ENCODE data around the gene FOXK2. TPM values are rescaled to one million over a fixed set of nuclear protein-coding genes. Genes with fewer than 3 reads are reported as not detected.

The FOXK2 gene
- total RNA-seq = 27.5 and 40.9 TPM in 2 replicates

DNA sequence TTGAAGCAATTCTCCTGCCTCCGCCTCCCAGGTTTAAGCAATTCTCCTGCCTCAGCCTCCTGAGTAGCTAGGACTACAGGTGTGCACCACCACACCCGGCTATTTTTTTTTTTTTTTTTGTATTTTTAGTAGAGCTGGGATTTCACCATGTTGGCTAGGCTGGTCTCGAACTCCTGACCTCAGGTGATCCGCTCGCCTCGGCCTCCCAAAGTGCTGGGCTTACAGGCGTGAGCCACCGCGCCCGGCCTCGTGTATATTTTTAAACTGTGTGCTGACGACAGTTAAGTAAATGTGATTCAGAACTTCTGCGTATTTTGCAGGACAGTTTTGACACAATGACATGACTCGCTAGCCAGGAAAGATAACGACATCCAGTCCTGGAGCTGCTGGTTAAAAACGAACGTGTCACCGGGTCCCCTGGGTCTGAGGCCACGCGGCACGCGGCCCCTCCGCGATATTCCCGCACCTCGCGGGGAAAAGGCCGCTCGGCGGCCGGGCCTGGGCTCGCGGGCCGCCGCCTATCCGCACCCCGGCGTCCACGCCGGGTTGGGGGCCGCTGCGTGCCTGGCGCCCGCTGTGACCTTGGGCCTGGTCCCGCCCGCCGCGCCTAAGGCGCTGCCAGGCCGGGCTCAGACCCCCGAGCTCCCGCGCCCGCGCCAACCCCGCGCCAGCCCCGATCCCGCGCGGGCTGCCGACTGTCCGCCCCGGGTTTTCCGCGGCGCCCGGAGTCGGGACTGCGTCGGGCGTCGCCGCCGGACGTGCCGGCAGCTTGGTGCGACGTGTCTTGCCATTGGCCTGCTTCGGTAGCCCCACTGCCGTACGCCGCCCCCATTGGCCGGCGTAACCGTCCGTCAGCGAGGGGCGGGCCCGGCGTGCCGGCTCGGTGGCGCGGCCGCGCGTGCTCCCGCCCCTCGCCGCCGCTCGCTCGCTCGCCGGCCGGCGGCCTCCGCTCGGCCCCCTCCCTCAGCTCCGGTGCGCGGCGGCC lies at the start of gene FOXK2:
Gene FOXK2, plus strand, starts transcription at position 907 of the 985 bp plus-strand sequence. CDS start 157 bp downstream, outside the sequence.

DNA sequence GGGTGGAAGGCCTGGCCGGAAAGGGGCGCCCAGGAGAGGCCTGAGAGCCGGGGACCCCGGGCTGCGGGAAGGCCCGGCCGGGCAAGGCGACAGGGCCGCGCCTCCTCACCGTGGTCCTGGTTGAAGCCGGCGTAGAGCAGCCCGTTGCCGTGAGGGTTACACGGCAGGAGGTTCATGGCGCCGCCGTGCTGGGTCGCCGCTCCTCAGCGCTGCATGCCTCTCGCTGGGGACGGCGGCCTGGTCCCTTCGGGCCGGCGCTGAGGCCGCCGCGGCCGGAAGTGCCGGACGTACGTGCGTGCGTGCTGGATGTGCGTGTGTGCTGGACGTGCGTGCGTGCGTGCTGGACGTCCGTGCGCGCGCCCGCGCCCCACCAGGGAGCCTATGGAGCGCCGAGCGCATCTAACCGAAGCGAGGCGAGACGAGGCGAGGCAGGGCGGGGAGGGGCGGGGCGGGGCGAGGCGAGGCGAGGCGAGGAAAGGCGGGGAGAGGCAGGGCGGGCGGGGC lies 128.7 kb downstream of the FOXK2 start, which contains the start of gene WDR45B:
Gene WDR45B, minus strand, starts transcription at position 280 of the 504 bp plus-strand sequence. Its CDS starts 104 bp downstream, at position 176.

Other genes with a start within 250 kb of the FOXK2 start
- 55.1 and 77.7 TPM in 2 replicates for gene CSNK1D, start 246.0 kb upstream of the FOXK2 start, total RNA-seq
- gene CD7, start 202.1 kb upstream of the FOXK2 start, total RNA-seq = 0.20 TPM in 1 of 2 replicates, not detected in the other
- gene SECTM1, start 186.0 kb upstream of the FOXK2 start, total RNA-seq = 3.1 and 9.6 TPM in 2 replicates
- gene TEX19, start 160.5 kb upstream of the FOXK2 start, total RNA-seq = 0.07 TPM in 1 of 2 replicates, not detected in the other
- gene UTS2R, start 148.0 kb upstream of the FOXK2 start, total RNA-seq = not detected in 2 replicates
- 8.3 and 9.5 TPM in 2 replicates for gene HEXD, start 101.4 kb upstream of the FOXK2 start, total RNA-seq
- 39.6 and 47.4 TPM in 2 replicates for gene OGFOD3, start 101.1 kb upstream of the FOXK2 start, total RNA-seq
- 71.9 and 77.3 TPM in 2 replicates for gene CYBC1, start 69.0 kb upstream of the FOXK2 start, total RNA-seq
- gene NARF, start 61.0 kb upstream of the FOXK2 start, total RNA-seq = 32.8 and 42.6 TPM in 2 replicates
- 72.4 and 76.8 TPM in 2 replicates for gene WDR45B, start 128.7 kb downstream of the FOXK2 start, total RNA-seq
- gene RAB40B, start 179.0 kb downstream of the FOXK2 start, total RNA-seq = 9.3 and 9.5 TPM in 2 replicates
- gene FN3KRP, start 197.0 kb downstream of the FOXK2 start, total RNA-seq = 15.1 and 16.5 TPM in 2 replicates
- 7.6 and 14.3 TPM in 2 replicates for gene FN3K, start 215.9 kb downstream of the FOXK2 start, total RNA-seq
- 42.7 and 51.1 TPM in 2 replicates for gene TBCD, start 232.3 kb downstream of the FOXK2 start, total RNA-seq